Left lung (tissue), 10 donors: Measurements from ENCODE around the gene SLC22A16. TPM values are rescaled to one million over a fixed set of nuclear protein-coding genes. Genes with fewer than 3 reads are reported as not detected.

Source experiments
- ATAC-seq: fragments of 200-7000 bp; cut with Tn5 transposase; one replicate; pipeline ENCODE4 v1.9.1; 2020; ENCODE audit warnings: moderate library complexity
- DNase-seq, 4 donors: peaks; one replicate each; pipeline ENCODE4 v3.0.0-alpha.2; 2013 to 2020
- H3K27ac ChIP-seq, 2 donors: fragments of 200-600 bp; sonication (generic) in 1 of 2; one replicate each; pipeline versions ENCODE4 v1.5.0 to v1.8.0; 2020 to 2021
- H3K27me3 ChIP-seq, 2 donors: fragments of 200-600 bp; sonication (generic) in 1 of 2; one replicate each; pipeline versions ENCODE4 v1.5.0 to v1.8.0; 2020 to 2021
- H3K36me3 ChIP-seq, 2 donors: fragments of 200-600 bp; sonication (generic) in 1 of 2; one replicate each; pipeline versions ENCODE4 v1.5.0 to v1.8.0; 2020 to 2021
- H3K4me1 ChIP-seq, 2 donors: fragments of 200-600 bp; one replicate each; pipeline ENCODE4 v1.8.0; 2021
- H3K4me3 ChIP-seq, 2 donors: fragments of 200-600 bp; sonication (generic) in 1 of 2; one replicate each; pipeline versions ENCODE4 v1.5.0 to v1.8.0; 2020 to 2021; ENCODE audit warnings: mild to moderate bottlenecking in 1 of 2
- H3K9me3 ChIP-seq, 2 donors: fragments of 200-600 bp; sonication (generic) in 1 of 2; one replicate each; pipeline versions ENCODE4 v1.5.0 to v1.8.0; 2020 to 2021
- intact Hi-C, 2 donors: fragments of 100-400 bp; cut with DNase I; formaldehyde crosslinking; loops; one replicate each; pipeline versions ENCODE4 v1.11.2 to v1.14.2; 2022
- polyA plus RNA-seq, 6 donors: library from polyadenylated mRNA; unstranded; fragments of 120-200 nt; gene quantifications; one replicate each; pipeline ENCODE4 v1.2.1, GENCODE V29; 2013; ENCODE audit not compliant: insufficient read length in 6 of 6
- total RNA-seq, 2 donors: library from RNA; stranded (reverse); fragmentation: NEBNext Ultra II Directional; extraction: Animal tissue kit (Norgen Biotek cat#: 25700); gene quantifications; one replicate each; pipeline ENCODE4 v1.2.1, GENCODE V29; 2021
- TF ChIP-seq, protein P1 (sequence below), 2 donors: fragments of 200-600 bp; sonication (generic) in 1 of 2; IDR thresholded peaks; one replicate each; pipeline versions ENCODE4 v1.5.0 to v1.8.0; 2021; ENCODE audit warnings: antibody characterized with exemption in 2 of 2
- donor health status: DM: no; HTN: yes; CAD: no.
- donor health status: DM: no; HTN: no; CAD: no.

The SLC22A16 gene
- total and polyA plus RNA-seq, 8 donors: 0.11 to 5.4 (median 0.23) TPM; not detected in 3

DNA sequence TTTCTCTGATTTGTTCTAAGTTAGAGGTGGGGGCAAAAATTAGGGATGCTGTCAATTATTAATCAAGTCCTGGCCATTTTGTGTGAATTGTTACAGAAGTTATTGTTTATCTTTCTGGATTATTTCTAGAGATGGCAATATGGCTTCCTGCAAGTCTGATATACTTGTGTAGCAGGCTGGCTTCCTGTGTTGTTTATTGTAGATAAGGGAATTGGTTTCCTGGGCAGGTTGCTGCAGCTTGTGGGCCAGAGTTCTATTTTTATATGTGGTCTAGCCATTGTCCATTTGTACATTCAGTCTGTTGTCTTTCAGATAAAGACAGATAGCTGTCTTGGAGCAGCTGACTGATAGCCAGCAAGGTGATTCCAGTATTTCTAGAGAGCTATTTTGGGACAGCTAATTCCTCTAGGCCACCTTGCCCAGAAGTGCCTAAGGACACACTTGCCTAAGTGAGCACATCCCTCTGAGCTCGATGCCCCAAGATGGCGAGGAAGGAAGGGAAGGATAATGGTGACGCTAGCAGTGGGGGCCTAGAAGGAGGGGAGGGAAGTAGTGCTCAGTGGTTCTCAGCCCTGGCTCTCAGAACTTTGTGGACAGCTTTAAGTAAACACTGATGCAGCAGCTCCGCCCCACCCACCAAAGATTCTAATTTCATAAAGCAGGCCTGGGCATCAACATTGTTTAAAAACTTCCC lies 86.6 kb downstream of the SLC22A16 start:
- Histone ChIP-seq H3K4me3 (no peak overlapping the region), H3K9me3 (no peaks in the 10 kb centered on the region), H3K27ac (no peak overlapping the region), H3K4me1 (no peaks in the 10 kb centered on the region), H3K27me3 (no peaks in the 10 kb centered on the region), H3K36me3 (no peaks in the 10 kb centered on the region)
- no peak for ATAC-seq
- no peak for DNase-seq
- TF ChIP-seq, protein P1, sequence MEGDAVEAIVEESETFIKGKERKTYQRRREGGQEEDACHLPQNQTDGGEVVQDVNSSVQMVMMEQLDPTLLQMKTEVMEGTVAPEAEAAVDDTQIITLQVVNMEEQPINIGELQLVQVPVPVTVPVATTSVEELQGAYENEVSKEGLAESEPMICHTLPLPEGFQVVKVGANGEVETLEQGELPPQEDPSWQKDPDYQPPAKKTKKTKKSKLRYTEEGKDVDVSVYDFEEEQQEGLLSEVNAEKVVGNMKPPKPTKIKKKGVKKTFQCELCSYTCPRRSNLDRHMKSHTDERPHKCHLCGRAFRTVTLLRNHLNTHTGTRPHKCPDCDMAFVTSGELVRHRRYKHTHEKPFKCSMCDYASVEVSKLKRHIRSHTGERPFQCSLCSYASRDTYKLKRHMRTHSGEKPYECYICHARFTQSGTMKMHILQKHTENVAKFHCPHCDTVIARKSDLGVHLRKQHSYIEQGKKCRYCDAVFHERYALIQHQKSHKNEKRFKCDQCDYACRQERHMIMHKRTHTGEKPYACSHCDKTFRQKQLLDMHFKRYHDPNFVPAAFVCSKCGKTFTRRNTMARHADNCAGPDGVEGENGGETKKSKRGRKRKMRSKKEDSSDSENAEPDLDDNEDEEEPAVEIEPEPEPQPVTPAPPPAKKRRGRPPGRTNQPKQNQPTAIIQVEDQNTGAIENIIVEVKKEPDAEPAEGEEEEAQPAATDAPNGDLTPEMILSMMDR (IDR thresholded peaks at IDR 0.05): no peak
- intact Hi-C loops: loop anchor here in 1 of 2 donors (10.0 kb wide), 2 partner anchors 335 to 685 kb away; no protein-coding TSS in a partner anchor

DNA sequence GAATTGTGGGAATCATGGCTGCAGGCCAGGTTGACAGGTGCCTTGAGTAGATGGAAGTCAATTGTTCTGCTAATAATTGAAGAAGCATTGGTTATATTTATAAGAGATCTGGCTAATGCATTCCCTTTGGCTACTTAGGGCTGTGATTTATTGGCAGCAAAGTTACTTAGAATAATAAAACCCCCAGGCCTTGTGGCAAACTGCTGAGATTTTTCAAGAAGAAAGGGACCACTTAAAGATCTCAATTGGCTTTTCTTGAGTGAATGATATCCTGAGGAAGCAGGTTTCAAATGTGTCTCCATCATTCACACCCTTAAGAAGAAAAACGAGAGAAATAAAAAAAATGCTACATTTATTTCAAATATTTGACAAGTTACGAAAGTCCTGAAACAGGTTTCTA lies 88.4 kb downstream of the SLC22A16 start:
- intact Hi-C loops: no loop called here
- ATAC-seq (no peak), DNase-seq (no peak)
- Histone ChIP-seq H3K27me3 (no peaks in the 10 kb centered on the region), H3K4me3 (no peak overlapping the region), H3K36me3 (no peaks in the 10 kb centered on the region), H3K27ac (no peak overlapping the region), H3K9me3 (no peaks in the 10 kb centered on the region), H3K4me1 (no peaks in the 10 kb centered on the region)
- TF ChIP-seq, protein P1 (IDR thresholded peaks at IDR 0.05): no peak

DNA sequence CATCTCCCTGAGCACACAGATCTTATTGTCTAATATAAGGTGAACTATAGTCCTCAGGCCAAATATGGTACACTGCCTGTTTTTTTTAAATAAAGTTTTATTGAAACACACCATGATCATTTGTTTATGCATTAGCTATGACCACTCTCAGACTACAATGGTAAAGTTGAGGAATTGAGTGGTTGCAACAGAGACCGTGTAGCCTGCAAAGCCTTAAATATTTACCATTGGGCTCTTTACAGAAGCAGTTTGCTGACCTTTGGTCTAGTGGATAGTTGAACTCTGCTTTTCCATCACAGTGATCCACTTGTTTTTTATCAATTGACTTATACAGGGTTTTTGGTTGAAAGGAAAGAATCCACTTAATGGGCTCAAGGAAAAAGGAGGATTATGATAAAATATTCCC lies 91.0 kb downstream of the SLC22A16 start:
- Histone ChIP-seq H3K27ac (no peak overlapping the region), H3K9me3 (no peaks in the 10 kb centered on the region), H3K27me3 (no peaks in the 10 kb centered on the region), H3K4me1 (no peaks in the 10 kb centered on the region), H3K36me3 (no peaks in the 10 kb centered on the region), H3K4me3 (no peak overlapping the region)
- TF ChIP-seq, protein P1 (IDR thresholded peaks at IDR 0.05): no peak
- intact Hi-C loops: no loop called here
- no peak for ATAC-seq
- DNase-seq: no peak

DNA sequence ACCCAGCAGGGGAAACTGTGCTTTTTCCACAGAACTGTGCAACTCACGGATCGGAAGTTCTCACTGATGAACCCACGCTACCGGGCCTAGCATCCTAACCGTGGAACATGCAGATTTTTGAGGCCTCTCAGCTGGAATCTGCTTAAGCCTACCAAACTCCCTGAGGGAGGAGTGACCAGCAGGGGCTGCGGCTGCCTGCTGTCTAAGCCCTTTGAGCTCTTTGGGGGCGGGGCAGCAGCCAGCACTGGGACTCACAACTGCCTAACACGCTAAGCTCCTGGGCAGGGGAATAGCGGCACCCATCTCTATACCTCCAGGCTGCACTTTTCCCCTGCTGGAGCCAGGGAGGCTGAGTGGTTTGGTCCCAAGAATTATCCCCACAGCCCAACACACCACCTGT lies 97.9 kb downstream of the SLC22A16 start:
- Histone ChIP-seq H3K4me3 (no peak overlapping the region), H3K36me3 (no peaks in the 10 kb centered on the region), H3K9me3 (no peaks in the 10 kb centered on the region), H3K27ac (no peak overlapping the region), H3K4me1 (no peaks in the 10 kb centered on the region), H3K27me3 (no peaks in the 10 kb centered on the region)
- DNase-seq: peak in 1 of 4 donors; percentile 53
- no peak for ATAC-seq
- TF ChIP-seq, protein P1 (IDR thresholded peaks at IDR 0.05): no peak
- intact Hi-C loops: no loop called here

Other genes starting within 250 kb of the SLC22A16 start
- gene METTL24, start 118.3 kb downstream of the SLC22A16 start, total RNA-seq: 1 to 10 TPM; 3.3 to 3.6 TPM
- gene METTL24, start 118.3 kb downstream of the SLC22A16 start, polyA plus RNA-seq: 1 to 10 TPM; 2.3 to 5.1 (median 3.0) TPM
- gene DDO, start 61.0 kb downstream of the SLC22A16 start, total RNA-seq: 1 to 10 TPM; 2.3 to 2.4 TPM
- gene DDO, start 61.0 kb downstream of the SLC22A16 start, polyA plus RNA-seq: 1 to 10 TPM in 4 of 6 donors, under 1 TPM in 2; 0.61 to 2.0 (median 1.3) TPM